Activated T-helper 1 cell treated with Interleukin-2 at 50 U/mL for 16 hours (primary cell): ENCODE data around the gene BRME1.

Experiments used
- DNase-seq: peaks from one replicate; pipeline ENCODE4 v3.0.0-alpha.2; 2020; ENCODE audit warnings: low read depth

BRME1 gene

GRCh38 chr19:13846557-13847406 lies 59.1 kb downstream of the BRME1 start:
- peak; percentile 90 for DNase-seq

- no peak for DNase-seq
Measured at GRCh38 chr19:13844130-13844631, 61.7 kb downstream of the BRME1 start.

GRCh38 chr19:13843104-13843921 lies 62.6 kb downstream of the BRME1 start:
- DNase-seq: no peak

GRCh38 chr19:13842291-13843103 lies 63.4 kb downstream of the BRME1 start:
- DNase-seq: peak; percentile 56

- no peak for DNase-seq
Measured at GRCh38 chr19:13841962-13842290, 64.0 kb downstream of the BRME1 start.

GRCh38 chr19:13841086-13841961 lies 64.6 kb downstream of the BRME1 start:
- no peak for DNase-seq

- no peak for DNase-seq
Measured at GRCh38 chr19:13840305-13841085, 65.4 kb downstream of the BRME1 start.

- no peak for DNase-seq
Measured at GRCh38 chr19:13839938-13840304, 66.0 kb downstream of the BRME1 start.

- DNase-seq: peak; percentile 71
Measured at GRCh38 chr19:13839130-13839937, 66.6 kb downstream of the BRME1 start.

- no peak for DNase-seq
Measured at GRCh38 chr19:13838435-13839129, 67.3 kb downstream of the BRME1 start.

GRCh38 chr19:13835791-13836723 lies 69.9 kb downstream of the BRME1 start:
- no peak for DNase-seq

GRCh38 chr19:13834244-13835069 lies 71.5 kb downstream of the BRME1 start:
- no peak for DNase-seq

- DNase-seq: peak; percentile 84
Measured at GRCh38 chr19:13833330-13834243, 72.3 kb downstream of the BRME1 start.
